Muscle of arm (tissue), 12 donors: ENCODE results near the gene HAUS5. TPM values are rescaled to one million over a fixed set of nuclear protein-coding genes. Genes with fewer than 3 reads are reported as not detected.
A peak's percentile ranks its signal among the peaks of the same experiment; 100 is the strongest.
"Not testable (repeated sequence)": the region's sequence is repeated elsewhere in the genome, so short reads cannot be mapped to it uniquely, and the experiment has no call there.

Source experiments
- DNase-seq: peaks from one replicate; pipeline ENCODE4 v3.0.0-alpha.2; 2013
- polyA plus RNA-seq, 12 donors: library from polyadenylated mRNA; unstranded; fragments of 120-200 nt; gene quantifications; one replicate each; pipeline ENCODE4 v1.2.1, GENCODE V29; 2013; ENCODE audit not compliant: insufficient read length in 12 of 12

Gene HAUS5
- polyA plus RNA-seq, 12 donors = 8.9 to 23.8 (median 12.7) TPM; not detected in 1

DNA sequence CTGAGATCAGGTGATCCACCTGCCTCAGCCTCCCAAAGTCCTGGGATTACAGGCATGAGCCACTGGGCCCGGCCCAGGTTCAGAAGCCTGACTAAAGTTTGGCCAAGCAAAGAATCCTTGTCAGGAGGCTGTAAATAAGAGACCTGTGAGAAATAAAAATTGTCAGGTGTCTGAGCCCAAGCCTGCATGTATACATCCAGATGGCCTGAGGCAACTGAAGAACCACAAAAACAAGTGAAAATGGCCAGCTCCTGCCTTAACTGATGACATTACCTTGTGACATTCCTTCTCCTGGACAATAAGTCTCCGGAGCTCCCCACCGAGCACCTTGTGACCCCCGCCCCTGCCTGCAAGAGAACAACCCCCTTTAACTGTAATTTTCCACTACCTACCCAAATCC is 8.1 kb upstream of the HAUS5 start:
- not testable (repeated sequence) for DNase-seq

DNA sequence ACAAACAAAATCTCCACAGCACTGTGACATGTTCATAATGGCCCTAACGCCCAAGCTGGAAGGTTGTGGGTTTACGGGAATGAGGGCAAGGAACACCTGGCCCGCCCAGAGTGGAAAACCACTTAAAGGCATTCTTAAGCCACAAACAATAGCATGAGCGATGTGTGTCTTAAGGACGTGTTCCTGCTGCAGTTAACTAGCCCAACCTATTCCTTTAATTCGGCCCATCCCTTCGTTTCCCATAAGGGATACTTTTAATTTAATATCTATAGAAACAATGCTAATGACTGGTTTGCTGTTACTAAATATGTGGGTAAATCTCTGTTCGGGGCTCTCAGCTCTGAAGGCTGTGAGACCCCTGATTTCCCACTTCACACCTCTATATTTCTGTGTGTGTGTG is 5.4 kb upstream of the HAUS5 start:
- DNase-seq = not testable (repeated sequence)

DNA sequence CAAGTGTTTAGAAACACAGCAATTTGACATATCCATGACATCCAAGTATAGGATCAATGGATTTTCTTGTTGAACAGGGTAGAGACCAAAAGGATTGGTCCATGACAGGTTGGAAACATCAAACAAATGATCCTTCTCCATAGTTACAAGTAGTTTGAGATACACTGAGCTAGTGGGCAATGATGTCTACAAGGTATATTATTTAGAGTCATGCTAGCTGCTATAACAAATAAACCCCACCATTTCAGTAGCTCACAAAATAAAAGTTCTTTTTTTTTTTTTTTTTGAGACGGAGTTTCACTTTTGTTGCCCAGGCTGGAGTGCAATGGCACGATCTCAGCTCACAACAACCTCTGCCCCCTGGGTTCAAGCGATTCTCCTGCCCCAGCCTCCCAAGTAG is 4.9 kb upstream of the HAUS5 start:
- no peak for DNase-seq

DNA sequence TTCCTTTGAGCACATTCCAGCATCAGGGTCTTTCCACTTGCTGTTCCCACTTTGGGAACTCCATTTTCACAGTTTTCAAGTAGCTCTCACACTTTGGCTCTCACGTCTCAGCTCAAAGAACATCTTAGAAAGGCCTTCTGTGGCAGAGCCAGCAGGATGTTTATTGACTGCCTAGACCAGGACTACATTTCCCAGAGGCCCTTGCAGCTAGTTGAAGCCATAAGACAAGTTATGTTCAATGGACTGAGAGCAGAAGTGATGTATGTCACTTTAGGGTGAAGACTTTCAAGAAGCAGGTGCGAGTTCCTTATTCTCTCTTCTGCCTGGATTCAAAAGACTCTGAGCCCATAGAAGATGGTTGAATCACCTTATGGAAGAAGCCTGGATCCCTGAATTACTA is 4.3 kb upstream of the HAUS5 start:
- no peak for DNase-seq

DNA sequence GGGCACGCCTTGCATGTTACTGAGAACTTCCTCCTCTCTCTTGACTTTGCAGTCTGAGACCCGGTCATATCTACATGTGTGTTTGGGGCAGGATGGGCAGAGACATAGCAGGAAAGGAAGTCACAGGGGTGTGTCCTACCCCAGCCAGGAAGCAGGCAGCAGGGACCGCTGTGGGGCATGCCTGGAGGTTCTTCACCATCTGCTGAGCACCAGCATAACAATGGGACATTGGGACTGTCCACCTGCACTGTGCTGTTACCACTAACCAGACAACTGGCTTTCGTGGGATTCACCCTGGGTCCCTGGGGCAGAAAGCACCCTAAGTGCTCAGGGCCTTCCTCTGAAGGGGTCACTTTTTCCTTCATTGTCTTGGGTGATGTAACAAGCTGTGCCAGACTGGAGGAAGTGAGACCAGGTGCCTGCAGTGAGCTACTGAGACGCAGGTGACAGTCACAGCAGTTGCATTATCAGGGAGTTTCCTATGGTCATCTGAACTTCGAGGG is 2.6 kb upstream of the HAUS5 start:
- DNase-seq = no peak

DNA sequence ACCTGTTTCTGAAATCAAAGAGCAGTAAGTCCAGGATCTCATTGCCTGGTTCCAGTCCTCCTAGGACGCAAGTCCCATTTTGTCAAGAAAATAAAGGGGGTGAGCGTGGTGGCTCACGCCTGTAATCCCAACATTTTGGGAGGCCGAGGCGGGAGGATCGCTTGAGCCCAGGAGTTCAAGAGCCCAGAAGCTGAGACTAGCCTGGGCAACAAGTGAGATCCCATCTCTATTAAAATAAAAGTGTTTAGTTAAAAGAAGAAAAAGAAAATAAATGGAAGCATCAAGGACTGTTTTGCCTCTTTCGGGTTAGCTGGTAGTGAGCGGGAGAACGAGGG is 344 bp upstream of the HAUS5 start:
- no peak for DNase-seq

DNA sequence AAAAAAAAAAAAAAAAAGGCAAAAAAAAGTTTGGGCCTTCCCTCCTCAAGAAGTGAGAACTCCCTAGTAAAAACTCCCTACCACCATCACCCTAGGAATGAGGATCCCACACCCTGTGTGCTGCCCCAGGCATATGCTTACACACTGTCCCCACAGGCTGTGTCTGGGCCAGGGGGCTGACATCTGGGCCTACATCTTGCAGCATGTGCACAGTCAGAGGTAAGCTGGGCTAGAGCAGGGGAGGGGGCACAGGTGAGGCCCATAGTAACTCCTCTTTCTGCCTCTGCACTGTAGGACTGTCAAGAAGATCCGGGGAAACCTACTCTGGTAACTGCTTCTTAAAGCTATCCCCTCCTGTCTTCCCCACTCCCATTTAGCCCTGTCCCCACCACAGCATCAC is 1.0 kb downstream of the HAUS5 start:
- DNase-seq = no peak

DNA sequence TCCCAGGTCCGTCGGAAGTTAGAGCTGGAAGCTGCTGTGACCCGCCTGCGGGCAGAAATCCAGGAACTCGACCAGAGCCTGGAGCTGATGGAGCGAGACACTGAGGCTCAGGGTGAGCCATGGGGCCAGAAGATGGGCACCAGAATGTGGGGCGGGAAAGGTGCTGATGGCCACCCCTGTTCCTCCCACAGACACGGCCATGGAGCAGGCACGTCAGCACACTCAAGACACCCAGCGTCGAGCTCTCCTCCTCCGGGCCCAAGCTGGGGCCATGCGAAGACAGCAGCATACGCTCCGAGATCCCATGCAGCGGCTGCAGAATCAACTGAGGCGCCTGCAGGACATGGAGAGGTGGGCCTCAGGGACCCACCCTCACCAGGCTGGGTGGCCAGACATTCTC is 2.5 kb downstream of the HAUS5 start:
- no peak for DNase-seq

DNA sequence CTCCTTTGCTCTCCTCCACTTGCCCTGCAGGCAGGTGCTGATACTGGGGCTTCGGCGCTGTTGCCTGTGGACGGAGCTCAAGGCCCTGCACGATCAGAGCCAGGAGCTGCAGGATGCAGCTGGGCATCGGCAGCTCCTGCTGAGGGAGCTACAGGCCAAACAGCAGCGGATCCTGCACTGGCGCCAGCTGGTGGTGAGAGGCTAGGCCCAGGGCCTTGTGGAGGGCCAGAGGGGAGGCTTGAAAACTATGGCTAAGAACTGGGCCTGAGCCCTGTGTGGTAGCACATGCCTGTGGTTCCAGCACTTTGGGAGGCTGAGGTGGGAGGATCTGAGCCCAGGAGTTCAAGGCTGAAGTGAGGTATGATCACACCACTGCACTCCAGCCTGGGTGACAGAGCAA is 6.3 kb downstream of the HAUS5 start:
- DNase-seq = no peak

DNA sequence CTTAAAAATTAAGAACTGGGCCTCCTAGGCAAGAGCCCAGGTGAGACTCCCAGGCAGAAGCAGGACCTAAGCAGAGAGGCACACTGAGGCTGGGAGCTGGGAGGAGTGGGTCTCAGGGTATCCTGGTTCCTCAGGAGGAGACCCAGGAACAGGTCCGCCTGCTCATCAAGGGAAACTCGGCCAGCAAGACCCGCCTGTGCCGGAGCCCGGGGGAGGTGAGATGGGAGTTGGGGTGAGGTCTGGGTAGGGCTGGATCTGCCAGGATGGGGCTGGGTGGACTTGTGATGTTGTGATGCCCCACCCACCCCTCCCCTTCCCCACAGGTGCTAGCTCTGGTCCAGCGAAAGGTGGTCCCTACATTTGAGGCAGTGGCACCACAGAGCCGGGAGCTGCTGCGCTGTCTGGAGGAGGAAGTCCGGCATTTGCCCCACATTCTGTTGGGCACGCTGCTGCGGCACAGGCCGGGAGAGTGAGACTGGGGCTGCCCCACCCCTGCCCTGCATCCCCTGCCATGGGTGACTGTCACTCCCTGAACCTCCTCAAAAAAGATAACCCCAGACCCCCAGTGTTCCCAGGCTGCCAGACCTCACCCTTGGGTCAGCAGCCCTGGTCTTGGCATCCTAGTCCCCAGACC is 6.9 kb downstream of the HAUS5 start:
- no peak for DNase-seq

DNA sequence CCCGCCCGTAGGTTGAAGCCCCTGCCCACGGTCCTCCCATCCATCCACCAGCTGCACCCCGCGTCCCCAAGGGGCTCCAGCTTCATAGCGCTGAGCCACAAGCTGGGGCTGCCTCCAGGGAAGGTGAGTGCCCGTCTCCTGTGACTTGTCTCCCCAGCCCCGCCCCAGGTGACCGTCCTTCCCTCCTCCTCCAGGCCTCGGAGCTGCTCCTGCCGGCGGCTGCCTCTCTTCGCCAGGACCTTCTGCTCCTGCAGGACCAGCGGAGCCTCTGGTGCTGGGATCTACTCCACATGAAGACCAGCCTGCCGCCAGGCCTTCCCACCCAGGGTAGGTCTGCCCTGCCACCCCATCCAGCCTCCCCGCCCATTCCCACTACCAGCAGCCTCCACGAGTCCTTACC is 7.5 kb downstream of the HAUS5 start:
- DNase-seq = no peak

DNA sequence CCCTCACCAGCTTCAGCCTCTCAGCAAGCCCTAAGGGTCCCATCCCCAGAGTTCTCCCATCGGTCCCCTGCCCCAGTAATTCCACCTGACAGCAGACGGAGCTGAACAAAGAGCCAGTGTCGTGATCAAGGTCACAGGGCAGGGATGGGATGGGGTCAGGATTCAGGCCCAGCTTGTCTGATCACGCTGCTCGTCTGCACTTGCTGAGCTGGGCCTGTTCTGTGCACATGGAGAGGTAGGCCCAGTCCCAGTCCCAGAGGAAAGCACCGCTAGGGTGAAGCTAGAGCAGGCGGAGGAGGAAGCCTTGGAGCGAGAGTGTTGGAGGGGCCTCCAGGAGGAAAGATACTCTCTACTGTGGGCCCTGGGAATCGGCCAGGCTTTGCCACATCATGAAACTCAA is 9.2 kb downstream of the HAUS5 start:
- no peak for DNase-seq

DNA sequence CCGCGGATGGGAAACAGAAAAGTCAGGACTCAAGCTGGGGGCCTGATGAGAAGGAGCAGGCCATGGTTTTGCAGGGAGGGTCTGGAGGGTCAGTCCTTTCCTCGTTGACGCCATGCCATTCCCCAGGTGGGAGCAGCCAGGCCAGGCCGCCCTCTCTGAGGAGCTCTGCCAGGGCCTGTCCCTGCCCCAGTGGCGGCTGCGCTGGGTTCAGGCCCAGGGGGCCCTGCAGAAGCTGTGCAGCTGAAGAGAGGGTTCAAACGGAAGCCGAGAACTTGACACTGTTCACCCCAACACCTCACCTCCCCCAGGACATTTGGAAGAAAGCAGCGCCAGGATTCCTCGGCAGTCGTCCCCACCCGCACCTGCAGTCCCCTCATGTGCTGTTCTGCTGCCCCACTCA is 10.2 kb downstream of the HAUS5 start:
- no peak for DNase-seq

DNA sequence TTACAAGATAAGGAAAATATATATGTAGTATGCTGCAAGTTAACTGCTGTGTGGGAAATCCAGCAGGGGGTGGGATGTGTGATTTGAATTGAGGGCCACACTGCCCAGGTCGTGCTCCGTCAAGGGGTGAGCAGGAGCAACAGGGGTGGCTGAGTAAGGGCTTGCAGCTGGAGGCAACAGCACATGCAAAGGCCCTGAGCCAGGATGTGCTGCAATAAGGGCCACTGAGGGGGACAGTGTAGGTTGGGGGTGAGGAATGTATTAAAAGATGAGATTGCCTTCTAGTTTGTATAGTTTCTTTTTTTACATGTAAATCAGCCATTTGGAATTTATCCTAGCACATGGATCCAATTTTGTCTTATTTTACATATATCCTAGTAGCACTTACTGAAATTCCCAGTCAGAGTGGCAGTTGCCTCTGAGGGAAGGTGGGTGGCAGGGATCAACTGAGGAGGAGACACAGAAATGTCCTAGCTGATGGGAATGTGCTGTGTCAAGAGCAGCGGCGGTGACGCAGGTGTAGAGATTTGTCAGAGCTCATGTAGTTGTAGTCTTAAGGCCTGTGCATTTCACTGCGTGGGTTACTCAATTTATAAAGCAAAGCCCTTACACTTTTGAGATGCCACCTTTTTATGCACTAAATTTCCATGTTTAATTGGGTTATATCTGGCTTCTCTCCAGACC is 10.9 kb downstream of the HAUS5 start:
- DNase-seq = no peak

DNA sequence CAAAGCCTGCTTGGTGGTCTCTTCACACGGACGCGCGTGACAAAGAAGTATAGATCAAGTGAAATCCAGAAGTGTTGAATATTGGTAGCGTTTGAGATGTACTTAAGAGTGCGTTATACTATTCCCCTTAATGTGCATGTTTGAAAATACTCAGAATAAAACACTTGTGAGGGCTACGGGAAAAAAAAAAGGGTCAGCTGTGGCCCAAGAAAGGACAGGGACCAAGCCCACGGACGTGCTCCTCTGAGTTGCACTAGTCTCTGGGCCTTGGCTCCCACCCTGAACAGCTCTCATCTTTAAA is 15.7 kb downstream of the HAUS5 start:
- DNase-seq = no peak

DNA sequence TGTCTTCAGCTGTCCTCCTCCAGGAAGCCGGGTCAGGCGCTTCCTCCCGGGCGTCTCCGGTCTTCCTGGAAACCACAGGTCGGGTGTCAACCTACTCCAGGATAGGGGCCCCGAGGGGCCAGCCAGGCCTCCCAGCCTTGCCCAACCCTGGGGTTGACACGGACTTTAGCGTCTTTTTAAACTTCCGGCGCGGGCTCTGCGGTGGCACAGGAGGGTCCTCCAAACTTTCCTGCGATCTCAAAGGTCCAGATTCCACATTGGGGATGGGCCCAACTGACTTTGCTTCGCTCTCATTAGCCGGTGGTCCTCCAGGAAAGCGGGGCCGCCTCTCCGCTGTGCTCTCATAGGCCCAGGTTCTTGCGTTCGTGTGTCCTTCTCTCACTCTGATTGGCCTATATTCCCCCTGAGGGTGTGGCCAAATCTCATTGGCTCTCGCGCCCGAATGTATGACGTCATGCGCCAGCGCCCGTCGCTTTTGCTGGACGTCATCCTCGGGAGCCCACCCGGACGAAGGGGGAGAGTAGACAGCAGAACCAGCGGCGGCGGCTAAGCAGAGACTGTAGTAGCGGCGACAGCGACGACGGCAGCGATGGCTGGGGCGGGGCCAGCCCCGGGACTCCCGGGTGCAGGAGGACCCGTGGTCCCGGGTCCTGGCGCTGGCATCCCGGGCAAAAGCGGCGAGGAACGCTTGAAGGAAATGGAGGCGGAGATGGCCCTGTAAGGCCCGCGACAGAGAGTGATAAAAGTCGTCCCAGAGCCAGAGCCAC is 16.2 kb downstream of the HAUS5 start, which contains the start of gene RBM42:
RBM42 (plus strand) TSS at position 472 of the 767 bp plus-strand sequence; CDS start at position 590, 118 bp downstream.
- DNase-seq = peak; percentile 99

DNA sequence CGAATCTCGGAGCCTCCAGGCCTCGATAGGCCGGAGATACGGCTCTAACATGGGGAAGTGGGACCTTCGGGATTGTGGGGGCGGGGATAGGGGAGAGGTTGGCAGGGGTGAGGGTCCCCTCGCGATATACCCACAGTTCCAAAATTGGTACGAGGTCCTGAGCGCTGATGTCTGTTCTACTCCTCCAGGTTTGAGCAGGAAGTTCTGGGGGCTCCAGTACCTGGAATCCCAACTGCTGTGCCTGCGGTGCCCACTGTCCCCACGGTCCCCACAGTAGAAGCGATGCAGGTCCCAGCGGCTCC is 16.7 kb downstream of the HAUS5 start:
- no peak for DNase-seq

DNA sequence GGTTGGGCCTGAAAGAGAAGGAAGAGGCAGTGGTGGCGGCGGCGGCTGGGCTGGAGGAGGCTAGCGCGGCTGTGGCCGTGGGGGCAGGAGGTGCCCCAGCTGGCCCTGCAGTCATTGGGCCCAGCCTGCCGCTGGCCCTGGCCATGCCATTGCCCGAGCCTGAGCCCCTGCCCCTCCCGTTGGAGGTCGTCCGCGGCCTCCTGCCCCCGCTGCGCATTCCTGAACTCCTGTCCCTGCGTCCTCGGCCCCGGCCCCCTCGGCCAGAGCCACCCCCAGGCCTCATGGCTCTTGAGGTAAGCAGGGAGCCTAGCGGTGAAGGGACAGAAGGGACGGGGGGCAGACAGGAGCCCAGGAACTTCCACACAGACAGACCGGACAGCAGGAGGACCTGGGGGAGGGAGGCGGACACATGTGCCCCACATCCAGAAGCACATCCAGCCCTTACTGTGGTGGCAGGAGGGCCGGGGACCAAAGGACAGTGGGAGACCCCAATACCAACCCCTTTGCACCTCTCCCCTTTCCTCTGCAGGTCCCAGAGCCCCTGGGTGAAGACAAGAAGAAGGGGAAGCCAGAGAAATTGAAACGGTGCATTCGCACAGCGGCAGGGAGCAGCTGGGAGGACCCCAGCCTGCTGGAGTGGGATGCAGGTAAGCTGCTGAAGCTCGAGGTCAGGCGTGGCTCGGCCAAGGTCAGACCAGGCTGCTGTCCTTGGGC is 21.3 kb downstream of the HAUS5 start:
- no peak for DNase-seq

DNA sequence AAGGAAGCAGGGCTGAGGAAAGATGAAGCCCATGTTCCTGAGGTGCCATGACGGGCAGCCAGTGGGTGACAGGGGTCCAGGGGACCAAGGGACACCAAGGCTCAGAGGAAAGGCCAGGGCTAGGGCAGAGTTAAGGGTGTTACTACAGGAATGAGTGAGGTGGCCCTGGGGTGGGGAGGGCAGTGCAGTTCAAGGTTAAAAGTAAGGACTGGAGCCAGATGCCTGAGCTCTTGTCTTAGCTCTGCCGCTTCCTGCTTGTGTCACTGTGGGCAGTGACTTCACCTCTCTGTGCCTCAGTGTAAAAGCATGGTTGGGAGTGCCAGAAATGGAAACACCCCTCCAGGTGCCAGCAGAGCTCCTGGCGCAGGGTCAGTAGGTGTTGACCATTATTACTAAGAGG is 24.1 kb downstream of the HAUS5 start:
- DNase-seq = no peak

DNA sequence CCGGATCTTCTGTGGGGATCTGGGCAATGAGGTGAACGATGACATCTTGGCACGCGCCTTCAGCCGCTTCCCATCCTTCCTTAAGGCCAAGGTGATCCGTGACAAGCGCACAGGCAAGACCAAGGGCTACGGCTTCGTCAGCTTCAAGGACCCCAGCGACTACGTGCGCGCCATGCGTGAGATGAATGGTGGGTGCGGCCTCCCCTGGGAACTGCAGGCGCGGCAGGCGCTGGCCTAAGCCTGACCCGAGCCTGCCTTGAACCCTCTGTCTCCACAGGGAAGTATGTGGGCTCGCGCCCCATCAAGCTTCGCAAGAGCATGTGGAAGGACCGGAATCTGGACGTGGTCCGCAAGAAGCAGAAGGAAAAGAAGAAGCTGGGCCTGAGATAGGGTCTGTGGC is 24.6 kb downstream of the HAUS5 start:
- no peak for DNase-seq

DNA sequence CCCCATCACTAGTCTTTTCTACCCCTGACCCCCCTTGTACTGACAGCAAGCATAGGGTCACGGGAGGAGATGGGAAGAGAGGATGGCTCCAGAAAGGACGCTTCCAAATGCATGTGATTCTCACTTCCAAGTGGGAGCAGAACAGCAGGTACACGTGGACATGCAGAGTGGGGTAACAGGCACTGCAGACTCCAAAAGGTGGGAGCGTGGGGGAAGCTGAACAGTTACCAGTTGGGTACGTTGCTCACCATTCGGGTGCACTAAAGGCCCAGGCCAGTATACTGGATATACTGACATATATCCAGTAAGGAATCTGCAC is 26.7 kb downstream of the HAUS5 start:
- DNase-seq = no peak

DNA sequence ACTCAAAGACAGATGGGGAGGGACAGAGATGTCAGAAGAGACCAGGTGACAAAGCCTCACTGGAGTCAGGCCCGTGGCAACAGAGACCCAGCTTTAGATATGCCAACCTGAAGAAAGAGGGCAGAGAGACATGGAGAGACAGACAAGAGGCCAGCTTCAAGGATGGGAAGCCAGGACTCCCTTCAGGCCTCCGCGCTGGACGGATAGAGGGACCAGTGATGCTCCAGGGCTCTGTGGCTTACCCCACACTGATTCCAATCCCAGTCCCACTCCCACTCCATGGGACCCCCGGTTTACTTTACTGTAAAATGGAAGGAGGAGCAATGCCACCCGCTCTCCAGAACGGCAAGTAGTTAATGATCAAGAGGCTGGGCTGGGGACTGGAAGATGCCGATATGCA is 27.3 kb downstream of the HAUS5 start:
- no peak for DNase-seq
